H7 (cell line): ENCODE results near the gene PURB. TPM values are rescaled to one million over a fixed set of nuclear protein-coding genes. Genes with fewer than 3 reads are reported as not detected.
A peak's percentile ranks its signal among the peaks of the same experiment; 100 is the strongest.
"Not testable (repeated sequence)": the region's sequence is repeated elsewhere in the genome, so short reads cannot be mapped to it uniquely, and the experiment has no call there.

Experiments
- DNase-seq: peaks from one replicate; pipeline ENCODE4 v3.0.0; 2012
- H3K27me3 ChIP-seq: 2 replicates; pipeline ENCODE4 v1.6.0; 2011; ENCODE audit warnings: mild to moderate bottlenecking, low read length; ENCODE audit not compliant: control insufficient read depth, insufficient read depth
- H3K36me3 ChIP-seq: replicated peaks from 2 replicates; pipeline ENCODE4 v1.5.1; 2011; ENCODE audit warnings: low read length; ENCODE audit not compliant: control insufficient read depth, insufficient read depth
- H3K4me3 ChIP-seq: 2 replicates; pipeline ENCODE4 v1.5.1; 2011; ENCODE audit warnings: low read depth, mild to moderate bottlenecking, control low read depth, low read length, moderate library complexity; ENCODE audit not compliant: insufficient read depth
- total RNA-seq: library from RNA; depleted of rRNA; stranded (reverse); fragments of >200 nt; shearing (Covaris generic); gene quantifications from 2 replicates; pipeline ENCODE4 v1.2.3, GENCODE V29; 2014; rRNA removed

Gene PURB
- total RNA-seq, 1 experiment from 2014 or later = 7.7 TPM

- no peak overlapping the region for H3K4me3 ChIP-seq
- DNase-seq = no peak
- H3K27me3 ChIP-seq = no peaks in the 10 kb centered on the region
- H3K36me3 ChIP-seq = no peaks in the 10 kb centered on the region
Observed at GRCh38 chr7:44849885-44850544, 35.3 kb downstream of the PURB start.

DNA sequence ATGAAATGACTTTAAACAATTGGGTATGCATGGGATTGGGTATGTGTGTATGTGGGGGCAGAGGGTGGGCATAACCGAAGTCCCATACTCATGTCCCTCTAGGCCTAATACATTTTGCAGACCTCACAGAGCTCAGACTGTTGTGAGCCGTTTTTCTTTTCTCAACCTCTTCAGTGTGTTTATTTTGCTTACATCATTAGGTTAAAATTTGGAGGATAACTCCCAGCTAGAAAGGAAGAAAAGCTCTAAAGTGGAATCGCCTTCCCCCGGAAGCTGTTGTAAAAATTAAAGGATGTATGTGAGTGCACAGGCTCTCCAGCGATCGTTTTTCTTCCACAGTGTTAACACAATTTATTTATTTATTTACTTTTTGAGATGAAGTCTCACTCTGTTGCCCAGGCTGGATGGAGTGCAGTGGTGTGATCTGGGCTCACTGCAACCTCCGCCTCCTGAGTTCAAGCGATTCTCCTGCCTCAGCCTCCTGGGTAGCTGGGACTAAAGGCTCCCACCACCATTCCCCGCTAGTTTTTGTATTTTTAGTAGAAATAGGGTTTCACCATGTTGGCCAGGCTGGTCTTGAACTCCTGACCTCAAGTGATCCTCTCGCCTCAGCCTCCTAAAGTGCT lies 36.0 kb downstream of the PURB start:
- no peak for DNase-seq
- Histone ChIP-seq H3K4me3 (peak overlapping the region; percentile 80), H3K27me3 (no peaks in the 10 kb centered on the region), H3K36me3 (no peaks in the 10 kb centered on the region)

DNA sequence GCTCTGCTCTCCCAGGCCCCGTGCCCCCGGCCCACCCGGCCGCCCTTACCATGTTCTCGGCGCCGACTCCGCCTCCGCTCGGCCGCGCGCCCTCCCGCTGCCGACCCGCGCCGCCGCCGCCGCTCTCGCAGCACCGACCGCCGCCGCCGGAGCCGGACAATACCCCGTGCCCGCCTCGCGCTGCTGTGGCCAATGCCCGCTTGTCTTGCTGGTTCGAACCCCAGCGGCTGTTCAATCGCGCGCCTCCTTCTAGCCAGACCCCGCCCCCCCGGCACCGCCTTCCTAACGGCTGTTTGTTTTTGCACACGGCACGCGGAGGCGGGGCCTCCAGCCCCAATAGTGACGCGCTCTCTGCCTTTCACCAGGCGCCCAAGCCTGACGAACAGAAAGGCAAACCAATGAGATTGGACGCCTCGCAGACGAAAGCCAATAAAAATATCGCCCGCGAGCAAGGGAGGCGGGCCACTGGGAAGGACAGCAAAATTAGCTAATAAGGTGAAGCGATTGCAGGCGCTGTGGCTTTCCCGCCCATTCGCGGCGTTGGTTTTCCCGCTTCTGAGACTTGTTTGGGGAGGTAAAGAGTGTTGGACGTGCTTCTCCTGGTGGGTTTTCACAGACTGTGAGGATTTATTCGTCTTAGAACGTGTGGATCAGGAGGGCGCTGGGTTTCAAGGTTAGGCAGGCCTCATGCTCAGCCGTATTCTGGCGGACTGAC lies 37.3 kb downstream of the PURB start, which contains the start of gene H2AZ2:
H2AZ2 (minus strand) TSS at position 168 of the 715 bp plus-strand sequence; CDS start at position 52, 116 bp downstream.
- Histone ChIP-seq H3K4me3 (peak within 1 kb of the TSS; percentile 80), H3K27me3 (no peaks in the 10 kb centered on the region), H3K36me3 (no peaks in the 10 kb centered on the region)
- DNase-seq = peak; percentile 98

- peak overlapping the region; percentile 57 for H3K4me3 ChIP-seq
- H3K27me3 ChIP-seq = no peaks in the 10 kb centered on the region
- DNase-seq = peak; percentile 94
- no peaks in the 10 kb centered on the region for H3K36me3 ChIP-seq
Observed at GRCh38 chr7:44847509-44847919, 37.8 kb downstream of the PURB start.

GRCh38 chr7:44846816-44847508 lies 38.4 kb downstream of the PURB start:
- no peak for DNase-seq
- Histone ChIP-seq H3K4me3 (peak overlapping the region; percentile 57), H3K36me3 (no peaks in the 10 kb centered on the region), H3K27me3 (no peaks in the 10 kb centered on the region)

- DNase-seq, H3K36me3 ChIP-seq, H3K27me3 ChIP-seq, H3K4me3 ChIP-seq: not testable (repeated sequence)
Observed at GRCh38 chr7:44846390-44846789, 38.9 kb downstream of the PURB start.

DNA sequence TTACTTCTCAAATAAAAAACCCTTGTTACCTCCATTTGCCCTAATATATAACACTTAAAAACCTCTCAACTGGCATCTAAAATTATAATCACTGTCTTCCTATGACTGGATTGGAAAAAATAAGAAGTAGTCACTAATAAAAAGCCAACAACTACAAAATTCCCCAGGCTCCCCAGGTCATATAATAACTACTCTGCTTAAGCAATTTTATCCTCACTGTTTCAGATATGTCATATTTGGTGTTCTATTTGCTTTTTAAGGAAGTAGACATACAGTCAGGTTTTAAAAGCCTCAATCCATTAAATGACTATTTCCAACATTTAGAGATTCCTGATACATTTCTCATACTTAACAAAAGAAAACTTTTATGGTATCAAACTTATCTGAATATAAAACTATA lies 39.9 kb downstream of the PURB start:
- Histone ChIP-seq H3K36me3 (peaks cover 2% of the 10 kb centered on the region), H3K27me3 (no peaks in the 10 kb centered on the region), H3K4me3 (no peak overlapping the region)
- DNase-seq = no peak

- not testable (repeated sequence) for H3K4me3 ChIP-seq, H3K36me3 ChIP-seq, DNase-seq, H3K27me3 ChIP-seq
Observed at GRCh38 chr7:44843440-44843839, 41.9 kb downstream of the PURB start.

GRCh38 chr7:44842675-44843074 lies 42.7 kb downstream of the PURB start:
- H3K27me3 ChIP-seq, H3K4me3 ChIP-seq, H3K36me3 ChIP-seq, DNase-seq: not testable (repeated sequence)

DNA sequence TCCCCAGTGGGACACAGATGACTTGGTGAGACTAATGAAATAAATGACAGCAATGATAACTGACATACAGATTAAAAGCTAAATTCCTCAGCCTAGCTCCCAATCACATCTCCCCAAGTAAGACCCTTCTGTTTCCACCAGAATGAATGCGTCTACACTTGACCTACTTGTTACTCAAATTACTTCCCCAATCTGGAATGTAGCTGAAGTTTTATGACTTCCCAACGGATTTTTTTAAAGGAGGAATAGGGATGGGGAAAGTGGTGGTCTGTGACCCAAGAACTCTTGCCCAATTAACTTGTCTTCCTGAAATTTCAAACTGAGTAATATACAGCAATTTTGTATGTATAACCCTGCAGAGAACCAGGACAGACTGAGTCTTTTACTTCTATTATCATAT lies 46.6 kb downstream of the PURB start:
- DNase-seq = no peak
- H3K27me3 ChIP-seq = no peaks in the 10 kb centered on the region
- no peak overlapping the region for H3K4me3 ChIP-seq
- peaks cover 14% of the 10 kb centered on the region for H3K36me3 ChIP-seq

GRCh38 chr7:44827567-44827966 lies 57.8 kb downstream of the PURB start:
- Histone ChIP-seq H3K36me3 (peaks cover 20% of the 10 kb centered on the region), H3K27me3 (no peaks in the 10 kb centered on the region), H3K4me3 (no peak overlapping the region)
- DNase-seq = no peak

Other genes with a start within 250 kb of the PURB start
- 16.6 and 17.9 TPM in 2 replicates for gene ZMIZ2, start 136.7 kb downstream of the PURB start, total RNA-seq
- 3,731 and 4,122 TPM in 2 replicates for gene PPIA, start 88.8 kb downstream of the PURB start, total RNA-seq
- 179 and 184 TPM in 2 replicates for gene H2AZ2, start 37.4 kb downstream of the PURB start, total RNA-seq
- gene MYO1G, start 93.5 kb upstream of the PURB start, total RNA-seq = not detected in 2 replicates
- 42.4 and 43.9 TPM in 2 replicates for gene CCM2, start 114.7 kb upstream of the PURB start, total RNA-seq
- 1.5 and 1.7 TPM in 2 replicates for gene NACAD, start 203.4 kb upstream of the PURB start, total RNA-seq
- 234 and 238 TPM in 2 replicates for gene TBRG4, start 226.2 kb upstream of the PURB start, total RNA-seq